ENCODE results near the gene TSR3.

TSR3 gene

GRCh38 chr16:1324286-1324826 lies 27.3 kb downstream of the TSR3 start:
- peaks cover 15% of the 10 kb centered on the region for H3K36me3 ChIP-seq (ENCODE audit: control insufficient read depth, insufficient read depth, low read length)
- TF ChIP-seq, protein P1, sequence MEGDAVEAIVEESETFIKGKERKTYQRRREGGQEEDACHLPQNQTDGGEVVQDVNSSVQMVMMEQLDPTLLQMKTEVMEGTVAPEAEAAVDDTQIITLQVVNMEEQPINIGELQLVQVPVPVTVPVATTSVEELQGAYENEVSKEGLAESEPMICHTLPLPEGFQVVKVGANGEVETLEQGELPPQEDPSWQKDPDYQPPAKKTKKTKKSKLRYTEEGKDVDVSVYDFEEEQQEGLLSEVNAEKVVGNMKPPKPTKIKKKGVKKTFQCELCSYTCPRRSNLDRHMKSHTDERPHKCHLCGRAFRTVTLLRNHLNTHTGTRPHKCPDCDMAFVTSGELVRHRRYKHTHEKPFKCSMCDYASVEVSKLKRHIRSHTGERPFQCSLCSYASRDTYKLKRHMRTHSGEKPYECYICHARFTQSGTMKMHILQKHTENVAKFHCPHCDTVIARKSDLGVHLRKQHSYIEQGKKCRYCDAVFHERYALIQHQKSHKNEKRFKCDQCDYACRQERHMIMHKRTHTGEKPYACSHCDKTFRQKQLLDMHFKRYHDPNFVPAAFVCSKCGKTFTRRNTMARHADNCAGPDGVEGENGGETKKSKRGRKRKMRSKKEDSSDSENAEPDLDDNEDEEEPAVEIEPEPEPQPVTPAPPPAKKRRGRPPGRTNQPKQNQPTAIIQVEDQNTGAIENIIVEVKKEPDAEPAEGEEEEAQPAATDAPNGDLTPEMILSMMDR (IDR thresholded peaks at IDR 0.05; ENCODE audit: insufficient read depth, low read length, poor library complexity, severe bottlenecking) = no peak
- H3K27me3 ChIP-seq (replicated peaks; ENCODE audit: control insufficient read depth, insufficient read depth, low read length) = no peaks in the 10 kb centered on the region
- DNase-seq (ENCODE audit: extremely low read depth, insufficient read length) = no peak
- no peak overlapping the region for H3K4me3 ChIP-seq (replicated peaks; ENCODE audit: low read depth, low read length)

DNA sequence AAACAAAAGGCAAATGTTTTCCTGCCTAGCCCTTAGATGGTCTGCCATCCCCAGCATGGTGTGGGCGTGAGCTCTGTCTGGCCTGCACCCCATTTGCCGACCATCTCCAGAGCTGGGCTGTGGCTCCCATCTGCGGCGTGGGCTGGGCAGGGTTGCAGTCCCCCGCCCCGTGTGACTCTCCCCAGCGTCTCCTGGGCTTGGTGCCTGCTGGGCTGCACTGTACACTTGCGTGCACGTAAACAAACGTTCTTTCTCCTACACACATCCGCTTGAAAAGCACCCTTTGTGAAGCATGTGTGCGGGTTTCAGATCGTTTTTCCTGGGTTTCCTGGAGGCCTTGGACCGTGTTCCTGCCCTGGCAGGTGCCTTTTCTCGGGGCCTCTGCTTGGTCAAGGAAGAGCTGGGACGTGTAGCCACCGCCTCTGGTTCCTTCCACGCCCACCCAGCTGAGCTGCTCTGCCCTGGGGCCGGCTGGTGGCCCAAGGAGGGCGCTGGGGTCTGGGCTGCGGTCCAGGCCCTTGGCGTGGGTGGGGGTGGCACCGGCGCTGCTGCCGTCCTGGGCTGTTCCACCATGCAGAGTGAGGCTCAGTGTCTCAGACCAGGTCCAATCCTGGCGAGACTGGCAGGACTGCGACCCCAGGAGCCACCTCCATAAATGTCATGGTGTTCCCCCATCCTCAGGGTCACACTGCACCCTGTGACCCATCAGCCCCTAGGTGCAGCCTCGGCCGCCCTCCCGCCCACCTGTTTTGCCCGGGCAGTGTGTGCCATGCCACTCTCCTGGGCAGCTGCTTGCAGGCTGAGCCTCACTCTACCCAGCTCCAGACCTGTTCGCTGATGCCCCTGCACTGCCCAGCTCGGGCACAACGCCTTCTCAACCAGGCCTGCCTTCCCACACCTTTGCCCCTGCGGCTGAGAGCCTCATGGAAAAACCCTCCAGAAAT lies 28.1 kb downstream of the TSR3 start:
- Histone ChIP-seq H3K4me3 (replicated peaks; ENCODE audit: low read depth, low read length) (no peak overlapping the region), H3K36me3 (ENCODE audit: control insufficient read depth, insufficient read depth, low read length) (peaks cover 20% of the 10 kb centered on the region), H3K27me3 (replicated peaks; ENCODE audit: control insufficient read depth, insufficient read depth, low read length) (no peaks in the 10 kb centered on the region)
- TF ChIP-seq, protein P1 (IDR thresholded peaks at IDR 0.05; ENCODE audit: insufficient read depth, low read length, poor library complexity, severe bottlenecking) = no peak
- DNase-seq (ENCODE audit: extremely low read depth, insufficient read length) = no peak

DNA sequence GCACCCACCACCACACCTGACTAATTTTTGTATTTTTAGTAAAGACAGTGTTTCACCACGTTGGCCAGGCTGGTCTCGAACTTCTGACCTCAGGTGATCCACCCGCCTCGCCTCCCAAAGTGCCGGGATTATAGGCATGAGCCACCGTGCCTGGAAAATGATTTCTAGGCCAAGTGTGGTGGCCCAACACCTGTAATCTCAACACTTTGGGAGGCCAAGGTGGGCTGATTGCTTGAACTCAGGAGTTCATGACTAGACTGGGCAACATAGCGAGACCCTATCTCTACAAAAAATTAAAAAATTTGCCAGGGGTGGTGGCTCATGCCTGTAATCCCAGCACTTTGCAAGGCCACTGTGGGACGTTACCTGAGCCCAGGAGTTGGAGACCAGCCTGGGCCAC lies 29.3 kb downstream of the TSR3 start:
- TF ChIP-seq, protein P1 (IDR thresholded peaks at IDR 0.05; ENCODE audit: insufficient read depth, low read length, poor library complexity, severe bottlenecking) = no peak
- Histone ChIP-seq H3K27me3 (replicated peaks; ENCODE audit: control insufficient read depth, insufficient read depth, low read length) (no peaks in the 10 kb centered on the region), H3K36me3 (ENCODE audit: control insufficient read depth, insufficient read depth, low read length) (peaks cover 30% of the 10 kb centered on the region), H3K4me3 (replicated peaks; ENCODE audit: low read depth, low read length) (no peak overlapping the region)
- no peak for DNase-seq (ENCODE audit: extremely low read depth, insufficient read length)

DNA sequence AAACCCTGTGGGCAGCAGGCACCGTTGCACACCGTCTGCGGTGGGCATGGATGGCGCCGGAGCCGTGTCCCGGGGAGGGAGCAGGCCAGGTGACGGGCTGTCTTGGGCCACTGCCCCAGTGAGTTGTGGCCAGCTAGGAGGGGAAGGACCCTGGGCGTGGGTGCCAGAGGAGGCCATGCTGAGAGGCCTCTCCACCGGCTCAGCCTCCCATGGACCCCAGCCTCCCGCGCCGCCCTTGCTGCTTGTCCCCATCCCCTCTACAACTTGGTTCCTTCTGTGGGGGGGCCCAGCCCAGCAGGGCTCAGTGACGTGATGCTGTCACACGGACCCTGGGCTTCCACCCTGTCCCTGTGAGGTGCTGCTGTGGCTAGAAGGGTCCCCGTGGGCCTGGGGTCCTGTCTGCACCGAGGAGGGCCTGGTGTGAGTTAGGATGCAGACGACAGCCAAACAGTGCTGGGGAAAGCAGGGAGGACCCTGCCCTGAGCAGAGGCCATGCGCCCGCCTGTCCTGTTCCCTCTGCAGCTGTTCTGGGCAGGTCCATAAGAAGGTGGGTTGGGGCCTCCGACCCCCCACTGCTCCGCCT lies 30.9 kb downstream of the TSR3 start:
- TF ChIP-seq, protein P1 (IDR thresholded peaks at IDR 0.05; ENCODE audit: insufficient read depth, low read length, poor library complexity, severe bottlenecking) = no peak
- DNase-seq (ENCODE audit: extremely low read depth, insufficient read length) = no peak
- peaks cover 38% of the 10 kb centered on the region for H3K36me3 ChIP-seq (ENCODE audit: control insufficient read depth, insufficient read depth, low read length)
- H3K27me3 ChIP-seq (replicated peaks; ENCODE audit: control insufficient read depth, insufficient read depth, low read length) = no peaks in the 10 kb centered on the region
- H3K4me3 ChIP-seq (replicated peaks; ENCODE audit: low read depth, low read length) = no peak overlapping the region

- no peak for DNase-seq (ENCODE audit: extremely low read depth, insufficient read length)
- TF ChIP-seq, protein P1 (IDR thresholded peaks at IDR 0.05; ENCODE audit: insufficient read depth, low read length, poor library complexity, severe bottlenecking) = no peak
- Histone ChIP-seq H3K27me3 (replicated peaks; ENCODE audit: control insufficient read depth, insufficient read depth, low read length) (no peaks in the 10 kb centered on the region), H3K36me3 (ENCODE audit: control insufficient read depth, insufficient read depth, low read length) (peaks cover 37% of the 10 kb centered on the region), H3K4me3 (replicated peaks; ENCODE audit: low read depth, low read length) (no peak overlapping the region)
Measured at GRCh38 chr16:1320097-1320496, 31.6 kb downstream of the TSR3 start.

Data from GM06990 (cell line).